ENCODE data around the gene ARTN. TPM values are rescaled to one million over a fixed set of nuclear protein-coding genes. Genes with fewer than 3 reads are reported as not detected.

The ARTN gene
- total RNA-seq, 1 donor from 2014 or later, result 7.2 TPM

- H3K9me3 Mint-ChIP-seq, result no peaks in the 10 kb centered on the region
- H3K27ac Mint-ChIP-seq, result peak overlapping the region; percentile 24
- no peak for TF ChIP-seq CTCF (conservative IDR thresholded peaks at IDR 0.05)
- H3K4me1 Mint-ChIP-seq (ENCODE audit: unreplicated experiment), result peaks cover 31% of the 10 kb centered on the region
- no peak for DNase-seq (ENCODE audit: extremely low spot score, unreplicated experiment)
- no peaks in the 10 kb centered on the region for H3K27me3 Mint-ChIP-seq
- no peak overlapping the region for H3K4me3 Mint-ChIP-seq
- peaks cover 6% of the 10 kb centered on the region for H3K36me3 Mint-ChIP-seq
These were observed 17.7 kb downstream of the ARTN start for GRCh38 chr1:43951021-43951985.

GRCh38 chr1:43952731-43953346 lies 19.2 kb downstream of the ARTN start:
- Mint-ChIP-seq H3K36me3 (peaks cover 6% of the 10 kb centered on the region), H3K4me3 (peak overlapping the region; percentile 41), H3K9me3 (no peaks in the 10 kb centered on the region), H3K4me1 (ENCODE audit: unreplicated experiment) (peaks cover 28% of the 10 kb centered on the region), H3K27me3 (no peaks in the 10 kb centered on the region), H3K27ac (peak overlapping the region; percentile 80)
- no peak for TF ChIP-seq CTCF (conservative IDR thresholded peaks at IDR 0.05)
- DNase-seq (ENCODE audit: extremely low spot score, unreplicated experiment), result no peak

GRCh38 chr1:43953361-43953760 lies 19.8 kb downstream of the ARTN start:
- peaks cover 6% of the 10 kb centered on the region for H3K36me3 Mint-ChIP-seq
- no peak for TF ChIP-seq CTCF (conservative IDR thresholded peaks at IDR 0.05)
- H3K27ac Mint-ChIP-seq, result peak overlapping the region; percentile 80
- peak overlapping the region; percentile 41 for H3K4me3 Mint-ChIP-seq
- H3K27me3 Mint-ChIP-seq, result no peaks in the 10 kb centered on the region
- no peaks in the 10 kb centered on the region for H3K9me3 Mint-ChIP-seq
- DNase-seq (ENCODE audit: extremely low spot score, unreplicated experiment), result no peak
- H3K4me1 Mint-ChIP-seq (ENCODE audit: unreplicated experiment), result peaks cover 23% of the 10 kb centered on the region

- Mint-ChIP-seq H3K9me3 (no peaks in the 10 kb centered on the region), H3K4me3 (no peak overlapping the region), H3K36me3 (peaks cover 9% of the 10 kb centered on the region), H3K4me1 (ENCODE audit: unreplicated experiment) (peaks cover 16% of the 10 kb centered on the region), H3K27me3 (no peaks in the 10 kb centered on the region), H3K27ac (no peak overlapping the region)
- no peak for DNase-seq (ENCODE audit: extremely low spot score, unreplicated experiment)
- TF ChIP-seq CTCF (conservative IDR thresholded peaks at IDR 0.05), result no peak
These were observed 20.4 kb downstream of the ARTN start for GRCh38 chr1:43954036-43954435.

GRCh38 chr1:43956234-43956633 lies 22.6 kb downstream of the ARTN start:
- no peak for DNase-seq (ENCODE audit: extremely low spot score, unreplicated experiment)
- no peak for TF ChIP-seq CTCF (conservative IDR thresholded peaks at IDR 0.05)
- Mint-ChIP-seq H3K27ac (no peak overlapping the region), H3K4me3 (no peak overlapping the region), H3K36me3 (peaks cover 6% of the 10 kb centered on the region), H3K4me1 (ENCODE audit: unreplicated experiment) (peaks cover 12% of the 10 kb centered on the region), H3K27me3 (no peaks in the 10 kb centered on the region), H3K9me3 (no peaks in the 10 kb centered on the region)

All from type B pancreatic cell (in vitro differentiated cells).